Keratinocyte (primary cell): ENCODE data around the gene SKOR1. TPM values are rescaled to one million over a fixed set of nuclear protein-coding genes. Genes with fewer than 3 reads are reported as not detected.

Experiments used
- DNase-seq: peaks from one replicate; pipeline ENCODE4 v3.0.0-alpha.2; 2011; ENCODE audit warnings: low read depth, missing footprints, low spot score
- FAIRE-seq: peaks from 2 replicates; lab custom pipeline; 2011; peaks lifted over from hg19 to GRCh38; lab: Jason Lieb, UNC
- H2AFZ ChIP-seq: 2 replicates; pipeline ENCODE4 v1.6.0; 2012; ENCODE audit warnings: low read length, control low read depth, inconsistent platforms; ENCODE audit not compliant: control insufficient read depth
- H3K27ac ChIP-seq: 2 replicates; pipeline ENCODE4 v1.5.1; 2011; ENCODE audit warnings: low read length; ENCODE audit not compliant: control insufficient read depth, insufficient read depth
- H3K27me3 ChIP-seq: 3 replicates; pipeline ENCODE4 v1.6.0; 2011; ENCODE audit warnings: low read length; ENCODE audit not compliant: control insufficient read depth, insufficient read depth; ENCODE audit errors: extremely low read depth
- H3K36me3 ChIP-seq, 2 experiments: 2 replicates in 1 of 2; 3 replicates in 1 of 2; pipeline ENCODE4 v1.5.1; 2011; ENCODE audit warnings: low read length in 2 of 2, mild to moderate bottlenecking in 1 of 2; ENCODE audit not compliant: control insufficient read depth in 2 of 2, insufficient read depth in 2 of 2; ENCODE audit errors: extremely low read depth in 1 of 2
- H3K4me1 ChIP-seq: 3 replicates; pipeline ENCODE4 v1.5.1; 2011; ENCODE audit warnings: low read length; ENCODE audit not compliant: control insufficient read depth, insufficient read depth; ENCODE audit errors: extremely low read depth
- H3K4me2 ChIP-seq: 3 replicates; pipeline ENCODE4 v1.6.0; 2011; ENCODE audit warnings: low read depth, low read length; ENCODE audit not compliant: control insufficient read depth, insufficient read depth; ENCODE audit errors: extremely low read depth
- H3K4me3 ChIP-seq, 3 experiments: fragments of 200-600 bp in 1 of 3; sonication (generic) in 1 of 3; 2 replicates in 2 of 3; 3 replicates in 1 of 3; pipeline ENCODE4 v1.5.1; 2011 to 2016; ENCODE audit warnings: low read length in 3 of 3, mild to moderate bottlenecking in 3 of 3, control low read depth in 2 of 3, inconsistent platforms in 1 of 3, low read depth in 1 of 3, mixed read lengths in 1 of 3, mixed run types in 1 of 3, moderate library complexity in 1 of 3; ENCODE audit not compliant: control insufficient read depth in 2 of 3, insufficient read depth in 2 of 3; ENCODE audit errors: extremely low read depth in 1 of 3
- H3K79me2 ChIP-seq: 2 replicates; pipeline ENCODE4 v1.6.0; 2012; ENCODE audit warnings: low read length; ENCODE audit not compliant: control insufficient read depth, insufficient read depth
- H3K9ac ChIP-seq: 3 replicates; pipeline ENCODE4 v1.6.0; 2011; ENCODE audit warnings: low read length; ENCODE audit not compliant: control insufficient read depth, insufficient read depth; ENCODE audit errors: extremely low read depth
- H3K9me1 ChIP-seq: 3 replicates; pipeline ENCODE4 v1.6.0; 2011; ENCODE audit warnings: low read length; ENCODE audit not compliant: control insufficient read depth, insufficient read depth; ENCODE audit errors: extremely low read depth
- H3K9me3 ChIP-seq: 2 replicates; pipeline ENCODE4 v1.5.1; 2012; ENCODE audit warnings: low read depth, low read length; ENCODE audit not compliant: control insufficient read depth
- H4K20me1 ChIP-seq: 3 replicates; pipeline ENCODE4 v1.6.0; 2011; ENCODE audit warnings: low read length; ENCODE audit not compliant: control insufficient read depth, insufficient read depth; ENCODE audit errors: extremely low read depth
- CTCF ChIP-seq, 3 experiments: IDR thresholded peaks in 1 of 3; conservative IDR thresholded peaks in 1 of 3; optimal IDR thresholded peaks in 1 of 3; 2 replicates in 2 of 3; 3 replicates in 1 of 3; pipeline versions ENCODE3 to v1.5.1; 2011; ENCODE audit warnings: low read length in 3 of 3, mild to moderate bottlenecking in 3 of 3, moderate library complexity in 2 of 3, control low read depth in 1 of 3, inconsistent platforms in 1 of 3; ENCODE audit not compliant: insufficient read depth in 2 of 3; ENCODE audit errors: extremely low read depth in 1 of 3
- EZH2 ChIP-seq: IDR thresholded peaks from one replicate; pipeline ENCODE4 v1.6.1; 2012; ENCODE audit warnings: inconsistent platforms, mild to moderate bottlenecking, low read length, moderate library complexity
- dilution Hi-C: fragments of 300-500 bp; cut with MboI; formaldehyde crosslinking; loops from one replicate; pipeline ENCODE4 v1.7.0; 2020; ENCODE audit warnings: low sequenced_read_pairs; ENCODE audit not compliant: extremely low pct_ligation_motif_present
- polyA plus RNA-seq, 5 experiments: library from polyadenylated mRNA; depleted of rRNA in 3 of 5; stranded (reverse) in 3 of 5; stranded (forward) in 1 of 5; unstranded in 1 of 5; fragments of >200 nt; gene quantifications; 1 replicate in 1 of 5; 2 replicates in 3 of 5; 3 replicates in 1 of 5; pipeline versions ENCODE4 v1.2.1 to v1.2.3, GENCODE V29; 2011 to 2012; ENCODE audit warnings: missing spikeins in 2 of 5, low read depth in 1 of 5, low replicate concordance in 1 of 5

The SKOR1 gene
- polyA plus RNA-seq, 1 donor (not counting 4 experiments of a cell fraction or from before 2014, with no cell fraction given), result 0.03 TPM

DNA sequence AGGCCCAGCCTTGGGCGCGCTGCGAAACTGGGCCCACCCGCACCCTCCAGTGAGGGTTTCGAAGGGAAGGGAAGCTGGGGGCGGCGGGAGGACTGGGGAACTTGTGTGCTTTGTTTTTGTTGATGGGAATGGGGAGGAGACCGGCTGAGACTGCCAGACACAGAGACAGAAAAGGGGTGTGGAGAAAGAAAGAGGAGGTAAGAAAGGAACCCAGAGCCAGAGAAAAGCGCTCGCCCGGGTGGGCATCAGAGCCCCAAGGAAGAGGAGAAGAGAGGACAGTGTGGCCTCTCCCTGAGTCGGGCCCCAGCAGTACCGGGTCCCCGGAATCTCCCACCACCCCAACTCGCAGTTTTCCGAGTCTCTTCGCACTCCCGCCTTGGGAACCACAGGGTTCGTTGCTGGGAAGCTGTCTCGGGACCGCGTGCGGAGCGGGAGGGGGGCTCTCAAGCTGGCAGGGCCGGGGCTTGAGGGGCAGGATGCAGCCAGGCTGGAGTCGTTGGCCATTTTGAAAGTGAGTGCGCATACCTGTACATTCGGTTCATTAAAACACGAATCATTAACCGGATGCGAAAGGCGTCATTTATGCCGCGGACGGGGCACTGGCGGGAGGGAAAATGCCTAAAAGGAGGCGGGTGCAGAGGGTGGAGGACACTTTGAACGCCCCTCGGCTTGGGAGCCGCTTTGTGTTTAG is 3.1 kb downstream of the SKOR1 start:
- H3K9me3 ChIP-seq, result no peaks in the 10 kb centered on the region
- H3K9me1 ChIP-seq, result no peaks in the 10 kb centered on the region
- no peak overlapping the region for H3K27ac ChIP-seq
- peaks cover 97% of the 10 kb centered on the region for H3K27me3 ChIP-seq
- TF ChIP-seq CTCF (optimal IDR thresholded peaks at IDR 0.05 in 1 of 3, IDR thresholded peaks at IDR 0.05 in 1 of 3, conservative IDR thresholded peaks at IDR 0.05 in 1 of 3; ENCODE audit: extremely low read depth in 1 of 3, insufficient read depth in 2 of 3, low read length in 3 of 3), result no peak
- peak; percentile 89 for TF ChIP-seq EZH2
- H3K4me3 ChIP-seq, result peak overlapping the region in 1 of 3 experiments; percentile 10
- H3K79me2 ChIP-seq, result no peaks in the 10 kb centered on the region
- H3K9ac ChIP-seq, result no peak overlapping the region
- dilution Hi-C loops, result no loop called here
- no peak overlapping the region for H2AFZ ChIP-seq
- H3K4me2 ChIP-seq, result peak overlapping the region; percentile 41
- DNase-seq (no peak), FAIRE-seq (no peak)
- H3K36me3 ChIP-seq, result no peaks in the 10 kb centered on the region
- peaks cover 8% of the 10 kb centered on the region for H4K20me1 ChIP-seq
- peaks cover 8% of the 10 kb centered on the region for H3K4me1 ChIP-seq

- no peak overlapping the region for H3K9ac ChIP-seq
- no peaks in the 10 kb centered on the region for H3K79me2 ChIP-seq
- H3K4me1 ChIP-seq, result peaks cover 15% of the 10 kb centered on the region
- TF ChIP-seq EZH2 (peak; percentile 93), CTCF (optimal IDR thresholded peaks at IDR 0.05 in 1 of 3, IDR thresholded peaks at IDR 0.05 in 1 of 3, conservative IDR thresholded peaks at IDR 0.05 in 1 of 3; ENCODE audit: extremely low read depth in 1 of 3, insufficient read depth in 2 of 3, low read length in 3 of 3) (no peak)
- no peaks in the 10 kb centered on the region for H3K9me3 ChIP-seq
- H3K9me1 ChIP-seq, result no peaks in the 10 kb centered on the region
- dilution Hi-C loops, result no loop called here
- no peak overlapping the region for H3K27ac ChIP-seq
- H3K4me3 ChIP-seq, result no peak overlapping the region
- no peak overlapping the region for H2AFZ ChIP-seq
- peaks cover 8% of the 10 kb centered on the region for H4K20me1 ChIP-seq
- H3K4me2 ChIP-seq, result peak overlapping the region; percentile 41
- no peaks in the 10 kb centered on the region for H3K36me3 ChIP-seq
- H3K27me3 ChIP-seq, result peaks cover 97% of the 10 kb centered on the region
- no peak for DNase-seq
- FAIRE-seq, result no peak
Measured at GRCh38 chr15:67828969-67829646, 3.8 kb downstream of the SKOR1 start.
